Gastrocnemius medialis (tissue), 4 donors: ENCODE results near the gene PLEKHA5.

Source experiments
- POLR2A ChIP-seq, 2 donors: fragments of 450-650 bp; IDR thresholded peaks; one replicate each; pipeline ENCODE4 v1.6.1; 2017; ENCODE audit warnings: antibody characterized with exemption in 2 of 2, mild to moderate bottlenecking in 2 of 2, moderate library complexity in 2 of 2
- TF ChIP-seq, protein P1 (sequence below), 5 experiments: fragments of 450-650 bp in 3 of 5; fragments of 200-600 bp in 2 of 5; sonication (generic) in 2 of 5; IDR thresholded peaks in 4 of 5; conservative IDR thresholded peaks in 1 of 5; 1 replicate in 4 of 5; 2 replicates in 1 of 5; pipeline ENCODE4 v1.5.1; 2016 to 2019; ENCODE audit warnings: antibody characterized with exemption in 5 of 5, mild to moderate bottlenecking in 3 of 5, moderate library complexity in 3 of 5

DNA sequence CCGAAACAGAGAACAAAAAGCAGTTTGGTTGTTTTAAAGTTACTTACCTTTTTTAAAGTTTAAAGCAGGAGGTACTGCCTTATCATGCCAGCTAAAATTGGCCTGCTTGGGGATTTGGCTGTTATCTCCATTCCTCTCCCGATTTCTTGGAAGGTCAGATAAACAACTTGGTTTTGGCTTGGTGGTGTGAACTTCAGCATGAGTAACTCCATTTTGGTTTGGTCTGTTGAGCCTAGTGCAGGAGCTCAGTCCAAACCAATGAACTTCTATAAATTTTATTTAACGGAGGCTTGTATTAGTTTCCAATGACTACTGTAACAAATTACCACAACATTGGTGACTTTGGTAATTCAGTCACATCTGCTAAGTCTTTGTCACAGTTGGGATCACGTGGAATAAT is 82.3 kb downstream of the PLEKHA5 start:
- TF ChIP-seq, protein P1, sequence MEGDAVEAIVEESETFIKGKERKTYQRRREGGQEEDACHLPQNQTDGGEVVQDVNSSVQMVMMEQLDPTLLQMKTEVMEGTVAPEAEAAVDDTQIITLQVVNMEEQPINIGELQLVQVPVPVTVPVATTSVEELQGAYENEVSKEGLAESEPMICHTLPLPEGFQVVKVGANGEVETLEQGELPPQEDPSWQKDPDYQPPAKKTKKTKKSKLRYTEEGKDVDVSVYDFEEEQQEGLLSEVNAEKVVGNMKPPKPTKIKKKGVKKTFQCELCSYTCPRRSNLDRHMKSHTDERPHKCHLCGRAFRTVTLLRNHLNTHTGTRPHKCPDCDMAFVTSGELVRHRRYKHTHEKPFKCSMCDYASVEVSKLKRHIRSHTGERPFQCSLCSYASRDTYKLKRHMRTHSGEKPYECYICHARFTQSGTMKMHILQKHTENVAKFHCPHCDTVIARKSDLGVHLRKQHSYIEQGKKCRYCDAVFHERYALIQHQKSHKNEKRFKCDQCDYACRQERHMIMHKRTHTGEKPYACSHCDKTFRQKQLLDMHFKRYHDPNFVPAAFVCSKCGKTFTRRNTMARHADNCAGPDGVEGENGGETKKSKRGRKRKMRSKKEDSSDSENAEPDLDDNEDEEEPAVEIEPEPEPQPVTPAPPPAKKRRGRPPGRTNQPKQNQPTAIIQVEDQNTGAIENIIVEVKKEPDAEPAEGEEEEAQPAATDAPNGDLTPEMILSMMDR (IDR thresholded peaks at IDR 0.05 in 4 of 5, conservative IDR thresholded peaks at IDR 0.05 in 1 of 5) = no peak
- TF ChIP-seq POLR2A (IDR thresholded peaks at IDR 0.05) = no peak
